ENCODE results near the gene RAB27A. TPM values are rescaled to one million over a fixed set of nuclear protein-coding genes. Genes with fewer than 3 reads are reported as not detected.

Gene RAB27A
- total RNA-seq, 1 donor from 2014 or later, result 26.7 TPM

DNA sequence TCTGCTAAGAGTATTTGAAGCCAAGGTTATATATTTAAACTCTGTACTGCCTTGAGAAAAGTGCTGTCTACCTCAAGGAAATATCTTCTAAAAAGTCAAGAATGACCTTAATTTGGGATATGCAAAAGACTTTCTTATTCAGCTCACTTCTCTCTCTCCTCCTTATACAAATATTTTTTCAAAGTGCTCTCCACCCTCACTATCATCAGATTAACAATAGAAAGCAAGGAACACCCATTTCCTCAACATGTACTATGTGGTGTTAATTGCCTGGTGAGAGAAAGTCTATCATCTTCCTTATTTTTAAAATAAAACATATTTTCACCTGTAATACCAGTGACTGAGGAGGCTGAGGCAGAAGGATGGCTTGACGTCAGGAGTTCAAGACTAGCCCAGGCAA is 48.4 kb downstream of the RAB27A start:
- intact Hi-C loops (cut with micrococcal nuclease), result loop anchor here (2.0 kb wide), 1 partner anchor 14 kb away; no protein-coding TSS in a partner anchor
- H3K27ac Mint-ChIP-seq, result no peak overlapping the region
- no peaks in the 10 kb centered on the region for H3K9me3 Mint-ChIP-seq
- ATAC-seq (ENCODE audit: low read depth) (no peak), DNase-seq (no peak)
- H3K4me3 Mint-ChIP-seq, result no peak overlapping the region
- H3K4me1 Mint-ChIP-seq, result peaks cover 2% of the 10 kb centered on the region
- POLR2A ChIA-PET, result no interaction called here
- no peak for TF ChIP-seq CTCF (IDR thresholded peaks at IDR 0.05)
- CTCF ChIA-PET, result no interaction called here
- H3K27me3 Mint-ChIP-seq, result no peaks in the 10 kb centered on the region
- H3K36me3 Mint-ChIP-seq (ENCODE audit: low read depth), result peaks cover 9% of the 10 kb centered on the region

DNA sequence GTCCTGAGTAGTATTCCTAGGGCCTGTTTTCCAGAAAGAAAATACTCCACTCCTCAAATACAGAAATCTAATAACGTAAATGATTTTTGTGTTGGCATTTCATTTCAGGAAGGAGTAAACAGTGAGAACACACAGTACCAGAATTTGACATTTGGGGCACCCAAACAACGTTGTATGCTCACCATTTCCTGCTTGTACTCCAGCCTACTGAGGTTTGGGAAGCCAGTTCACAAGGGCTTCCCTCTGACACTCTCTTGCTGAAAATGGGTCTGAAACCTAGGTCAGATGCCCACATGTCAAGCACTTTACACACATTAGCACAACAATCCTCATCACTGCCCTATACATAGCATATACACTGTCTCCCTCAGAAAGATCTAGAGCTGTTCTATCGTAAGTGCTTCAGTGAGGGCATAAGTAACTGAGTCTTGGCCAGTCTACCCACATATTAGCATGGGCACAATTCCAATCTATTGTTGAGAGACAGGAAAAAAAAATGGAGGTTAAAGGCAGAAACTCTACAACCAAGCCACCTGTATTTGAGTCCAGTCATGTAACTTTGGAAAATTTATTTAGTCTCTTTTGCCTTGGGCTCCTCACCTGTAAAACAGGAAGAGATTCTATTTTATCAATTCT is 49.4 kb downstream of the RAB27A start:
- CTCF ChIA-PET, result no interaction called here

DNA sequence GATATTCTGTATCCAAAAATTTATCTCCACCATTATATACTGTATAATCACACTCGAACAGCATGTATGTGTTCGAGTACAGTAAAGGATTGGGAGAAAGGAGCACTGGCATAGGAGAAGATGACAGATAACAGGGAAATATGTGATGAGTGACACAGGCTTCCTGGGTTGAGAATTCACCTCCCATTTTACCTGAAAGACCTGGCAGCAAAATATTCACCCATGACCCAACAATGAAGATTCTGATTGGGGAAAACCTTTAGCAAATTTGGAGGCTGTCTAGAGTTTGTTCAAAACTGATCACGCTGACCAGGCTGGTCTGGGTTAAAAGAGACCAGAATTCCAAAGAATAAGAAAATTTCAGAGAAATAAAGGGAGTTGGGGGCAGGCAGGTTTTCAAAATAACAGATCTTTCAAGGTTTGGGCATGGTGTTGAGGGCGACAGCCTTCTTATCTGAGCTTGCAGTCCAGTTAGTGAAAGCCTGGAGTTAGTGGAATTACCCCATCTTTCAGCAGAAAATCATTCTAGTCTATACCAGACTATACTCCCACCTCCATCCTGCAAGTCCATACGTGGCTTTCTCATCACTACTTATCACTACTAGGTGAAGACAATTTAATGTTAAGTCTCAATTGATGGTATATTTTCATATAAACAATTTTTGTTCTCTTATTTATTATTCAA is 50.0 kb downstream of the RAB27A start:
- POLR2A ChIA-PET, result no interaction called here
- no peak for TF ChIP-seq CTCF (IDR thresholded peaks at IDR 0.05)
- DNase-seq (no peak), ATAC-seq (ENCODE audit: low read depth) (no peak)
- Mint-ChIP-seq H3K4me3 (no peak overlapping the region), H3K27me3 (no peaks in the 10 kb centered on the region), H3K36me3 (ENCODE audit: low read depth) (peaks cover 11% of the 10 kb centered on the region), H3K9me3 (no peaks in the 10 kb centered on the region), H3K27ac (no peak overlapping the region), H3K4me1 (peaks cover 2% of the 10 kb centered on the region)
- CTCF ChIA-PET, result no interaction called here
- intact Hi-C loops (cut with micrococcal nuclease), result loop anchor here (2.0 kb wide), 1 partner anchor 15 kb away; no protein-coding TSS in a partner anchor

More for the DNA sequence above, 49.4 kb downstream of the RAB27A start:
- Mint-ChIP-seq H3K36me3 (ENCODE audit: low read depth) (peaks cover 12% of the 10 kb centered on the region), H3K9me3 (no peaks in the 10 kb centered on the region), H3K4me1 (peaks cover 2% of the 10 kb centered on the region), H3K27me3 (no peaks in the 10 kb centered on the region), H3K27ac (no peak overlapping the region), H3K4me3 (no peak overlapping the region)
- intact Hi-C loops (cut with micrococcal nuclease), result loop anchor here (2.0 kb wide), 1 partner anchor 15 kb away; no protein-coding TSS in a partner anchor
- POLR2A ChIA-PET, result no interaction called here
- ATAC-seq (ENCODE audit: low read depth), result no peak
- TF ChIP-seq CTCF (IDR thresholded peaks at IDR 0.05), result no peak
- no peak for DNase-seq

DNA sequence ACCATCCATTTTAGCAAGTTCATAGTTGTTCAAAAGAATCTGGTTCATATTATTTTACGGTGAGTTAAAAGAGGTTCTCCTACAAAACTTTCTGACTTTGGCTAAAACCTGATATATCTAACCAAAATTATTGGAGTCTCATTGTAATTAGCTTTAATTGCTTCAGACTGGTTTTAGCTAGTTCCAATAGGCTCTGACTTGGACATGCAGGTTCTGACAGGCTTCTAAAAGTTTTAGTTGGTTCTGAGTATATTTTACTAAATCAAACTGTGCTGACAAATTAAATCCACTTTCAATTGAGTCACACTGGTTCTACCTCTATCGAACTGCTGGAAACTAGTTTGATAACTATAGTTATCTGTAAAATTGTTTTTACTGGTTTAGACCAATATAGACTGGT is 50.7 kb downstream of the RAB27A start:
- Mint-ChIP-seq H3K4me1 (peaks cover 2% of the 10 kb centered on the region), H3K27me3 (no peaks in the 10 kb centered on the region), H3K9me3 (no peaks in the 10 kb centered on the region), H3K36me3 (ENCODE audit: low read depth) (peaks cover 18% of the 10 kb centered on the region), H3K27ac (no peak overlapping the region), H3K4me3 (no peak overlapping the region)
- no peak for TF ChIP-seq CTCF (IDR thresholded peaks at IDR 0.05)
- intact Hi-C loops (cut with micrococcal nuclease), result no loop called here
- ChIA-PET CTCF (no interaction called here), POLR2A (no interaction called here)
- ATAC-seq (ENCODE audit: low read depth) (no peak), DNase-seq (no peak)

- peaks cover 2% of the 10 kb centered on the region for H3K4me1 Mint-ChIP-seq
- POLR2A ChIA-PET, result interaction anchor here (0.6 kb wide), 1 partner anchor 15 kb away, joined by 5 read pairs; no protein-coding TSS in a partner anchor
- H3K9me3 Mint-ChIP-seq, result no peaks in the 10 kb centered on the region
- CTCF ChIA-PET, result no interaction called here
- peaks cover 19% of the 10 kb centered on the region for H3K36me3 Mint-ChIP-seq (ENCODE audit: low read depth)
- no peak for ATAC-seq (ENCODE audit: low read depth)
- intact Hi-C loops (cut with micrococcal nuclease), result no loop called here
- DNase-seq, result no peak
- TF ChIP-seq CTCF (IDR thresholded peaks at IDR 0.05), result no peak
- no peak overlapping the region for H3K27ac Mint-ChIP-seq
- no peak overlapping the region for H3K4me3 Mint-ChIP-seq
- H3K27me3 Mint-ChIP-seq, result no peaks in the 10 kb centered on the region
These were observed 52.1 kb downstream of the RAB27A start for GRCh38 chr15:55237219-55238130.
